Breast epithelium (tissue), 3 donors: ENCODE data around the gene CCDC102A.

Experiments
- POLR2A ChIP-seq: fragments of 450-650 bp; IDR thresholded peaks from one replicate; pipeline ENCODE4 v1.6.1; 2016; ENCODE audit warnings: antibody characterized with exemption, mild to moderate bottlenecking, moderate library complexity
- POLR2AphosphoS5 ChIP-seq, 3 donors: sonication (generic); formaldehyde crosslinking; IDR thresholded peaks; one replicate each; pipeline ENCODE4 v1.6.1; 2017; ENCODE audit warnings: antibody characterized with exemption in 3 of 3
- TF ChIP-seq, protein P1 (sequence below), 3 donors: fragments of 450-650 bp; IDR thresholded peaks; one replicate each; pipeline ENCODE4 v1.5.1; 2016 to 2017; ENCODE audit warnings: antibody characterized with exemption in 3 of 3, mild to moderate bottlenecking in 3 of 3, moderate library complexity in 3 of 3

GRCh38 chr16:57563761-57564160 lies 27.4 kb upstream of the CCDC102A start:
- TF ChIP-seq, protein P1, sequence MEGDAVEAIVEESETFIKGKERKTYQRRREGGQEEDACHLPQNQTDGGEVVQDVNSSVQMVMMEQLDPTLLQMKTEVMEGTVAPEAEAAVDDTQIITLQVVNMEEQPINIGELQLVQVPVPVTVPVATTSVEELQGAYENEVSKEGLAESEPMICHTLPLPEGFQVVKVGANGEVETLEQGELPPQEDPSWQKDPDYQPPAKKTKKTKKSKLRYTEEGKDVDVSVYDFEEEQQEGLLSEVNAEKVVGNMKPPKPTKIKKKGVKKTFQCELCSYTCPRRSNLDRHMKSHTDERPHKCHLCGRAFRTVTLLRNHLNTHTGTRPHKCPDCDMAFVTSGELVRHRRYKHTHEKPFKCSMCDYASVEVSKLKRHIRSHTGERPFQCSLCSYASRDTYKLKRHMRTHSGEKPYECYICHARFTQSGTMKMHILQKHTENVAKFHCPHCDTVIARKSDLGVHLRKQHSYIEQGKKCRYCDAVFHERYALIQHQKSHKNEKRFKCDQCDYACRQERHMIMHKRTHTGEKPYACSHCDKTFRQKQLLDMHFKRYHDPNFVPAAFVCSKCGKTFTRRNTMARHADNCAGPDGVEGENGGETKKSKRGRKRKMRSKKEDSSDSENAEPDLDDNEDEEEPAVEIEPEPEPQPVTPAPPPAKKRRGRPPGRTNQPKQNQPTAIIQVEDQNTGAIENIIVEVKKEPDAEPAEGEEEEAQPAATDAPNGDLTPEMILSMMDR (IDR thresholded peaks at IDR 0.05): no peak
- no peak for TF ChIP-seq POLR2A
- TF ChIP-seq POLR2AphosphoS5 (IDR thresholded peaks at IDR 0.05): no peak
